Stimulated activated naive CD8-positive, alpha-beta T cell treated with anti-CD3 and anti-CD28 coated beads, Interleukin-15, amount 100 ng/mL, for 72 hours (primary cell): ENCODE data around the gene USP48.

ENCODE experiments used
- ATAC-seq: fragments of 150-1000 bp; cut with Tn5 transposase; 2 replicates; pipeline ENCODE4 v1.10.0; 2021; ENCODE audit warnings: mild to moderate bottlenecking, moderate library complexity
- DNase-seq, 2 donors: peaks; one replicate each; pipeline ENCODE4 v3.0.0; 2021 to 2022
- H3K27ac Mint-ChIP-seq, 2 donors: one replicate each; pipeline ENCODE4 v1.8.0; 2022; ENCODE audit warnings: mild to moderate bottlenecking in 2 of 2, mixed read lengths in 2 of 2, moderate library complexity in 2 of 2
- H3K27me3 Mint-ChIP-seq: one replicate; pipeline ENCODE4 v1.8.0; 2022; ENCODE audit warnings: mixed read lengths
- H3K4me1 Mint-ChIP-seq: one replicate; pipeline ENCODE4 v1.8.0; 2022; ENCODE audit warnings: mild to moderate bottlenecking, mixed read lengths
- H3K4me3 Mint-ChIP-seq, 2 donors: one replicate each; pipeline ENCODE4 v1.8.0; 2022; ENCODE audit warnings: mild to moderate bottlenecking in 2 of 2, mixed read lengths in 2 of 2, moderate library complexity in 1 of 2
- H3K9me3 Mint-ChIP-seq, 2 donors: one replicate each; pipeline ENCODE4 v1.8.0; 2022; ENCODE audit warnings: mixed read lengths in 2 of 2

USP48 gene

DNA sequence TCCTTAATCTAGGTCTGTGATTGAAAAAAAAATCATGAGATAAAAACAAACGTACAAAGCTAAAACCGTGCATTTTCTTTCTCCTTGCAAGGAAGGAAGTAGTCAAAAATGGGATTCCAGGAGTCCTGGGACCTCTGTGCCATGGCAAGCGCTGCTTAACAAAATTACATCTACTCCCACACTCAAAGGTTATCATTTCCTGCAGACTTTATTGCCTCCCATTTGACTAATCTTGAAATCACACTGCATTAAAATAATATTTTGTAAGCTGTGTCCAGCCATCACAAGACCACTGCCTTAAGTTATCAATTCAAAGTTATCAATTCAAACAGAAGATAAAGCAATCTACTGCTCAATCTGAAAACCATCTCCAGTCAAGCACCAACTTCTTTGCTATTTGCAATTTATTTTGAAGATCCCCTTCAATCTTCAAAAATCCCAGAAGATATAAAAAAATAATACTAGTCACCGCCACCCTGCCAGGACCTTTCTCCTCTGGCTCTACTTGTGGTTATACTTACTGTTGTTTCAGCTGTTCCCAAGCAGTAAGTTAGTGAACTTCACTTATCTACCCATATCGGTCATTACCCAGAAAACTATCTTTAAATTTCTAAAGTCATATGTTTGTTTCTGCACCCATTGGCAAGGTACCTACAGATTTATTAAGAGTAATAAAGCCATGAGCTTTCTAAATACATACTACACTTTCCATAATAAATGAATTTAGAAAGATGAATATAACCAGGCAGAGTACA is 75.7 kb downstream of the USP48 start:
- peak overlapping the region in 1 of 2 donors; percentile 31 for H3K27ac Mint-ChIP-seq
- ATAC-seq: no peak

DNA sequence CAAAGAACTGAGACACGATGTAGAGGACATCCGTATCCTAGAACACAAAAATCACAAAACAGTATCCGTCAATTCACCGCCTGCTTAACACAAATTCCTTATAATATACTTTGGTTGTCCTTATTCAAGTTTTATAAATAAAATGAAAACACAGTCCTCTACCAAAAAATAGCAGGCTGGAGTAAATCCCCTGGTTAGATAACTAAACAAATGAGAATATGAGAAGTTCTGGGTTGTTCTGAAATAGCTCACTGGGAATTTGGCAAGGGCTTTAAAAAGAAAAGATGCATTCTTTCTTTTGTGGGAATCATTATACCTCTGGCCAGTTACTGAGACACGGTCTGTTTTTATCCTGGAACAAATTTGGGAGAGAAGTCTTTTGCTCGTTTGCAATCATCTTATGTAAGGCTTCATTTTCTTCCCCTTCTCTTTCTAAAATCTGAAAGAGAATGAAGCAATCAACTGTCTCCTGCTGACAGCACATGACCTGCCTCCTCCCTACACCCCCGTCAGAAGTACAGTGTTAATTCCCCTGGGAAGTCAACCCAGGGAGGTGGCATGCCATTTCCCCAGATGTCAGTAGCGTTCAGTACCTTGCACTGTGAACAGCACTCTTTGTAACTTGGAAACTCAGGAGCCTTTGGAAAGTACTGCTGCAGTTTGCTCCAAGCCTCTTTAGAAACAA is 76.7 kb downstream of the USP48 start:
- Mint-ChIP-seq H3K27ac (no peak overlapping the region), H3K4me1 (peaks cover 11% of the 10 kb centered on the region)
- no peak for ATAC-seq

More for the DNA sequence above, 75.7 kb downstream of the USP48 start:
- peaks cover 11% of the 10 kb centered on the region for H3K4me1 Mint-ChIP-seq
- H3K4me3 Mint-ChIP-seq: no peak overlapping the region
- no peaks in the 10 kb centered on the region for H3K27me3 Mint-ChIP-seq
- H3K9me3 Mint-ChIP-seq: no peaks in the 10 kb centered on the region
- DNase-seq: no peak

DNA sequence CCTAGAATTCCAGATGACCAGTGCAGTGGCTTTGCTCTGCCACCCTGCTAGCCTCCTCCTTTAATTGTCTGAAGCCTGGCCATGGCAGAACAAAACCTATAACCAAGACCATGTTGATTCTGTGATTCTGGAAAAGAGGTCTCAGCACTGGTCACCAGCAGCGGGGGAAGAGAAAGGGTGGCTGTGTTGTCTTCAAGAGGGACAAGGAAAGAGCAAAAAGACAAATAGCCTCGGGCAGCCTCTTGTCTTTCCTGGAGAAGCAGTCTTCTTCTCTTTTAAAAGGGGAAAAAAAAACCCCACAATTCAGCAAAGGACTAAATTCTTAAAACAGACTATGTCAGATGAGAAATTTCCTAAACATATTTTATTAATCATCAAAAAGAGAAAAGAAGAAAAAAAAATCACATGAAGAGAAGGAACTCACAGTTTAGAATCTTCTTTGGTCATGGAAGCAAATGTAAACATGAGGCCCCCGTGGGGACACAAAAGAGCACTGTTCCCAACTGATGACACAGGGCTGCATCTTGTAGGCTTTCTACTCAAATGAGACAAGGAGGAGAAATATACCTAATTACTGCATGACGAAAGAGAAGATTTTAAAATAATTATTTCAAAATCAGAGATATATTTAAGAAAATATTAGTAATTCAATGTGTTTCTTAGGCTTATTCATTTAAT is 77.5 kb downstream of the USP48 start:
- DNase-seq: no peak
- no peaks in the 10 kb centered on the region for H3K27me3 Mint-ChIP-seq
- H3K9me3 Mint-ChIP-seq: no peaks in the 10 kb centered on the region
- H3K27ac Mint-ChIP-seq: no peak overlapping the region
- no peak overlapping the region for H3K4me3 Mint-ChIP-seq
- ATAC-seq: no peak
- H3K4me1 Mint-ChIP-seq: peaks cover 11% of the 10 kb centered on the region

More for the DNA sequence above, 76.7 kb downstream of the USP48 start:
- H3K9me3 Mint-ChIP-seq: no peaks in the 10 kb centered on the region
- DNase-seq: no peak
- no peak overlapping the region for H3K4me3 Mint-ChIP-seq
- no peaks in the 10 kb centered on the region for H3K27me3 Mint-ChIP-seq

DNA sequence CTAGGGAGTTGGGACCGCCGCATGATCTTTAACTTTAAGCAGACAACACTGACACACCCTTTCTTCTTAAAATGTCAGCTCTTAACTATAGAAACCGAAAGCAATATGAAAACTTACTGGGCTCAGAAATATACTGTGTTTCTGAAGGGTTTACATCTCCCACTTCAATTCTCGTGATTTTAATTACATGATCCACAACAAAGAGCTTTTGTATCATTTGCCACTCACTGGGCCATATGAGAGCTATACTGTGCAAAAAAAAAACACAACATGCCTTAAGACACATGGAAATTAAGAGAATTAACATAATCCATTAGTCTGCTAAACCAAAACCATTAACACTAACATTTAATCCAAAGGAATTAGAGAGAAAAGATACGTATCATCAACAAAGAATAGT is 78.8 kb downstream of the USP48 start:
- no peak overlapping the region for H3K27ac Mint-ChIP-seq

DNA sequence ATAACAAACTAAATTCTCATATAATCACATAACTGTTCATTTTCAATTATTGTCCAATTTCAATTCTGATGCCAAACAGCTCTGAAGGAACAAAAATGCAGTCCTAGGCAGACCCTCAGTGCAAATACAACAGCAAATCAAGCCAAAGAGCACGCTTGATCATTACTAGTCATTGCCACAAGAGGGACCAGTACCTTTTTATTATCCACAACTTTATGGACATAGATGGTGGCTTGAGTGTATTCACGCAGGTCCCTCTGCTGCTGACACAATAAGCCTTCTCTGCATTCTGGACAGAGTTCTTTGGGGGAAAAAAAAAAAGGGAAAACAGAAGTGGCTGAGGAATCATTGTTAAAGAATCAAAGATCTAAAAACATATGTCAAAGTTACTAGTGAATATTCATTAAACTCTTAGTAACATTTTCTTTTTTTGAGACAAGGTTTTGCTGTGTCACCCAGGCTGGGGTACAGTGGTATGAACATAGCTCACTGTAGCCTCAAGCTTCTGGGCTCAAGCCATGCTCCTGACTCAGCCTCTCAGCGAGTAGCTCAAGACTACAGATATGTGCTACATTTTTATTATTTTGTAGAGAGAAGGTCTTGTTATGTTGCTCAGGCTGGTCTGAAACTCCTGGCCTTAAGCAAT is 79.5 kb downstream of the USP48 start:
- DNase-seq (no peak), ATAC-seq (no peak)
- peak overlapping the region; percentile 31 to 59 for H3K27ac Mint-ChIP-seq
- H3K9me3 Mint-ChIP-seq: no peaks in the 10 kb centered on the region
- peaks cover 11% of the 10 kb centered on the region for H3K4me1 Mint-ChIP-seq
- H3K27me3 Mint-ChIP-seq: no peaks in the 10 kb centered on the region
- H3K4me3 Mint-ChIP-seq: no peak overlapping the region

More for the DNA sequence above, 78.8 kb downstream of the USP48 start:
- DNase-seq (no peak), ATAC-seq (no peak)
- Mint-ChIP-seq H3K4me1 (peaks cover 11% of the 10 kb centered on the region), H3K27me3 (no peaks in the 10 kb centered on the region), H3K9me3 (no peaks in the 10 kb centered on the region), H3K4me3 (no peak overlapping the region)

DNA sequence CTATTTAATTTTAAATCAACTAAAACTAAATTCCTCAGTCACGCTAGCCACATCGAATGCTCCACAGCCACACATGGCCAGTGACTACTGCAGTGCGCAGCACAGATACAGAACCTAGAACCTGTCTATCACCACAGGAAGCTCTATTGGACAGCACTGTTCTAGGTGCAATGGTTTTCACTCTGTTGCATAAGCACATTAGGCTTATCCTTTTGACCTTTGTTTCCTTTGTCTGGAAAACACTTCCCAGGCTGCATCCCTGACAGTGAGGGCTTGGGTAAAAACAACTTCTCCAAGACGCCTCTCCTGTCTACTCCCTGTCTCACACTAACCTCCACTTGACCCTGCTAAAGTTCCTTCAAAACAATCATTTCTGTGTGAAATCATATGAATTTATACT is 80.2 kb downstream of the USP48 start:
- Mint-ChIP-seq H3K4me1 (peaks cover 15% of the 10 kb centered on the region), H3K27ac (no peak overlapping the region), H3K4me3 (no peak overlapping the region), H3K9me3 (no peaks in the 10 kb centered on the region), H3K27me3 (no peaks in the 10 kb centered on the region)
- ATAC-seq (no peak), DNase-seq (no peak)

DNA sequence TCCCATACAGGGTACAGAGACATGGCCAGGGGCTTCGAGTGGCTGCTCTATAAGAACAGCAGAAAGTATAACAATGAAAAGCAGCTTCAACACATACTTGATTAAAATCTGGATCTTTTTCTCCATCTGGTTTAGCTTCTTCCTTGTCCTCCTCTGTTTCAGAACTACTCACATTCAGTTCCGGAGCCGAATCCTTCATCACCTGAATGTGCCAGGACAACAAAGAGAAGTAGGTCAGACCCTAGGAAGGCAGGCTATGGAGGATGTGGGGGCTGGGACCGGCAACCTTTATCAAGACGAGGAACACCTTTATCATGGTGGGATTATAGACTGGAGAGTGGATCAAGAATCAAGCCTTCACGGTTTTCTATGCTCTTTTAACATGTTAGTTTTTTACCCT is 81.5 kb downstream of the USP48 start:
- no peak overlapping the region for H3K27ac Mint-ChIP-seq
- DNase-seq (no peak), ATAC-seq (no peak)
- peaks cover 15% of the 10 kb centered on the region for H3K4me1 Mint-ChIP-seq
- H3K27me3 Mint-ChIP-seq: no peaks in the 10 kb centered on the region
- no peaks in the 10 kb centered on the region for H3K9me3 Mint-ChIP-seq
- H3K4me3 Mint-ChIP-seq: no peak overlapping the region

DNA sequence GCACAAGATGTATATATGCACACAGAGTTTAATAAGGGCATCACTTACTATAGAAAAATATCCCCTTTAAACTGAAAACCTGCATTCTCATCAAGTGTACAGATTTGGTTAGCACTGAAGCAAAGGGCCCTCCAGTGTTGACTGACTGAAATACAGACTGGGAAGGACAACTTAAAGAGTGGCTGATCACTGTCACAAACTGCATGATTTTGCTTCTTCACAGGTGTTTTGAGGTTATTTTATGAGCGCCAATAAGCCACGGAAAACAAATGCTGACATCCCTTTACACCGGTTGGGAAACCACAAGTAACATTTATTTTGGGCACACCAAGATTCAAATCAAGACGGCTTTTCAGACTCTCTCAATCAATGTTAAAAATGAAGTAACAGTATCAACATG is 82.9 kb downstream of the USP48 start:
- Mint-ChIP-seq H3K4me3 (no peak overlapping the region), H3K9me3 (no peaks in the 10 kb centered on the region), H3K4me1 (peaks cover 15% of the 10 kb centered on the region), H3K27ac (no peak overlapping the region), H3K27me3 (no peaks in the 10 kb centered on the region)
- ATAC-seq: no peak
- DNase-seq: no peak

DNA sequence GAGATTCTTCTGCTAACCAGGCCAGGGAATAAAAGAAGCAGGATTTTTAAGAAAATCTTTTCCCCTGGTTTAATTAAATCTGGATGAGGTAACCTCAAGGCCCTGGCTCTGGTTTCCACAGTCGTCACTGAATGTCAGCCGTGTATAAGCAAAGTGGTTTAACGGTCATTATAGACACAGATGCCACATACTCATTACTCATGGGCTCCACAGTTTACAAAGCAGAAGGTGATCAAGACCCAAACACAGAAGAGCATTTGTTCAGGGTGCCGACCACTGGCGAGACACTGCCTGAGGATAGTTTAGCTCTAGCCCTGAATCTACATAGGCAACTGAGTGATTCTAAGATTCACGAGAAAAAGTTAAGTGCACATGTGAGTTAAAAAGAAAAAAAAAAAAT is 86.0 kb downstream of the USP48 start:
- H3K9me3 Mint-ChIP-seq: no peaks in the 10 kb centered on the region
- DNase-seq (no peak), ATAC-seq (no peak)
- peaks cover 4% of the 10 kb centered on the region for H3K4me1 Mint-ChIP-seq
- H3K27ac Mint-ChIP-seq: no peak overlapping the region
- no peaks in the 10 kb centered on the region for H3K27me3 Mint-ChIP-seq
- no peak overlapping the region for H3K4me3 Mint-ChIP-seq

DNA sequence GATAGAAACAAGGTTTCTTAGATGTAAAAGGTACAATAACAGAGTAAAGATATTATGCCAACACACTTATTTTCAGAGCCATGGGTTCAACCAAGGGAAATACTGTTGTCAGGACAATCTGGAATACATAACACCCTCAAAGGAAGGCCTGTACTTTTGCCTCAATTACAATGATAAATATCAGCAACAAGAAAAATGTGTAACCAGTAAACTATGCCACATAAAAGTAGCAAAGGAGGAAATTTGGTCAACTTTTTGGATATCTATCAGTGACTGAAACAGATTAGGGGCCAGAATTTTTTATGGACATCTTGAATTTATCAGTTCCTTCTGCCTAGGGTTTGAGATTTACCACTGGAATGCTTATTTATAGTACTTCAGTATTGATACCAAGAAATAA is 89.2 kb downstream of the USP48 start:
- ATAC-seq: no peak
- Mint-ChIP-seq H3K9me3 (no peaks in the 10 kb centered on the region), H3K27me3 (no peaks in the 10 kb centered on the region), H3K27ac (no peak overlapping the region), H3K4me3 (no peak overlapping the region), H3K4me1 (peaks cover 4% of the 10 kb centered on the region)
- no peak for DNase-seq

DNA sequence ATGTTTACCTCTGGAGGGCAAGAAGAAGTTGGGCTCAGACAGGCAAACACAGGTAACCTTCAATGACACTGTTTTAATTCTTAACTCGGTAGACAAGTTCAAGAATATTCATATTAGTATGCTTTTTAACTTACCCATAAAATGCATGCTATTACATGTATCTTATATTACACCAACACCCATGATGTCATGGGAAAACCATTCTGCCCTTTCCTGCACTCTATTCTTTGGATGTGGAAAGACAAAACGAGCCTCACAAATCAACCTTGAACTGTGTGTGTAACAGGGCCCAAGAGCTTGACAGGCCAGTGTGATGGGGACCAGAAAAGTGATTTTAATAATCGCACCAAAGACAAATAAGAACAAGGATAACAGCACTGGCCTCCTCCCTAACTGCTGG is 91.2 kb downstream of the USP48 start:
- Mint-ChIP-seq H3K4me3 (no peak overlapping the region), H3K27ac (no peak overlapping the region), H3K27me3 (no peaks in the 10 kb centered on the region), H3K9me3 (no peaks in the 10 kb centered on the region), H3K4me1 (no peaks in the 10 kb centered on the region)
- ATAC-seq: no peak
- DNase-seq: no peak

DNA sequence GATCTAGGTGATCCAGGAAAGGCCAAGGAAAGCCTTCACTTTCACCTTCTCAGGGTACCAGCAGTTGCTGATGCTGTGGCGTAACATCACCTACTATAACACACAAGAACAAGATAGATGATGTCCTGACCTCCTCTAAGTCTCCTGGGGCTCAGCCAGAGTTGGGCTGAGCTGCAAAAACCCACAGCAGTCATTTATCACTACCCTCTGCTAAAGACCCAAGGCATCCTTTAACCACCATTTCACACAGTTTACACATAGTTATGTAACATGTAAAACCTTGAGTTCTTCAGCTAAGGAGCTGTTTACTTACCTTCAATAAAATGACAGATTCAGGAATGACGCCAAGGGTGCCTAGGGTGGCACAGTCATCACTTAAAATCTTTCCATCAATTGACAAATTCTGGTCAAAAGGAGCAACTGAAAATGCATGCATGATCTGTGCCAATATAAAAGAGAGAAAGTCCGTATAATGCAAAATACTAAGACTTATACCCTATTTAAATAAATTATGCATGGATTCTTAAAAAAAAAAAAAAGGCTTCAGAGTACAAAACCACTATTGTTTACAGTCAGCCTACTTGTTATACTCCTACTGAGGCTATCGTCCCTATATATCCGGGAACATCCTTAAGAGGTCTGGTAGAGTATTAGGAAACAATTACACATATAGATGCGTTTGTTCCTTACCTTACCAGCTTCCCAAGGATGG is 93.1 kb downstream of the USP48 start:
- Mint-ChIP-seq H3K27me3 (no peaks in the 10 kb centered on the region), H3K27ac (no peak overlapping the region), H3K9me3 (no peaks in the 10 kb centered on the region), H3K4me3 (no peak overlapping the region), H3K4me1 (no peaks in the 10 kb centered on the region)
- DNase-seq: no peak
- ATAC-seq: no peak

DNA sequence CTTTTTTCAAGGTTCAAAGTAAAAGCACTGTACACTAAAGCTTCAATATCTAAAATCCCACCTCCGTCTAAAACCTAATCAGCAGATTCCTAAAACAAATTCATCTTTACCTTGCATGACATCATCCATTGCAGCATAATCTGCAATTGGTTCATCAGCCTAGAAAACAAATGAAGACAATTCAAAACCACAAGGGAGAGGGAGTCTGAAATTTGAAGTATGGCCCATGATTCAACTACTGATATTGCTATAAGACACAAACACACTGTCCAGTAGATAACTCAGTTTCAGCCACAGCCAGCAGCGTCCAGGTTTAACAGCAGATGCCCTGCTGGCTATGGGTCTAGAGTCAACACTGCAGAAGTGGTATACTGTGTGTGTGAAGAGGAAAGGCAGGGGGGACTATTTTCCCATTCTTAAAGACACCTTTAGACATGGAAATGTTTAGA is 95.8 kb downstream of the USP48 start:
- ATAC-seq (no peak), DNase-seq (no peak)
- Mint-ChIP-seq H3K4me3 (no peak overlapping the region), H3K27ac (peak overlapping the region in 1 of 2 donors; percentile 77), H3K27me3 (no peaks in the 10 kb centered on the region), H3K9me3 (no peaks in the 10 kb centered on the region), H3K4me1 (no peaks in the 10 kb centered on the region)

DNA sequence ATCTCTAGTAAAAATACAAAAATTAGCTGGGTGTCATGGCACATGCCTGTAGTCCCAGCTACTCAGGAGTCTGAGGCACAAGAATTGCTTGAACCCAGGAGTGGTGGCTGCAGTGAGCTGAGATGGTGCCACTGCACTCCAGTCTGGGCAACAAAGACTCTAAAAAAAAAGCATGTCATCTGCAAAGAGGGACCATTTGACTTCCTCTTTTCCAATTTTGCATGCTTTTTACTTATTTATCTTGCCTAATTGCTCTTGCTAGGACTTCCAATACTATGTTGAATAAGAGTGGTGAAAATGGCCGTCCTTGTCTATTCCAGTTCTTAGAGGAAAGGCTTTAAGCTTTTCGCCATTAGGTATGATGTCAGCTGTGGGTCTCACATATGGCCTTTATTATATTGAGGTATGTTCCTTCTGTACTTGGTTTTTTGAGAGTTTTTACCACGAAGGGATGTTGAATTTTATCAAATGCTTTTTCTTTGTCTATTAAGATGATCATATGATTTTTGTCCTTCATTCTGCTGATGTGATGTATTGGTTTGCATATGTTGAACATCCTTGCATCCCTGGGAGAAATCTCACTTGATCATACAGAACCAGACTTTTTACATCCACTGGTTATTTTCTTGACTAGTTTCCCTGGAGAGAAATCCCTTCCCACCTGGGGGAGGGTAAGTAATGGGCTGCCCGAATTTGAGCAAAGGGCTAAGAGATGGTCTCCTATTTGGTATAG is 96.8 kb downstream of the USP48 start:
- Mint-ChIP-seq H3K4me1 (no peaks in the 10 kb centered on the region), H3K27ac (peak overlapping the region in 1 of 2 donors; percentile 19), H3K4me3 (no peak overlapping the region), H3K27me3 (no peaks in the 10 kb centered on the region), H3K9me3 (no peaks in the 10 kb centered on the region)
- ATAC-seq (no peak), DNase-seq (no peak)

DNA sequence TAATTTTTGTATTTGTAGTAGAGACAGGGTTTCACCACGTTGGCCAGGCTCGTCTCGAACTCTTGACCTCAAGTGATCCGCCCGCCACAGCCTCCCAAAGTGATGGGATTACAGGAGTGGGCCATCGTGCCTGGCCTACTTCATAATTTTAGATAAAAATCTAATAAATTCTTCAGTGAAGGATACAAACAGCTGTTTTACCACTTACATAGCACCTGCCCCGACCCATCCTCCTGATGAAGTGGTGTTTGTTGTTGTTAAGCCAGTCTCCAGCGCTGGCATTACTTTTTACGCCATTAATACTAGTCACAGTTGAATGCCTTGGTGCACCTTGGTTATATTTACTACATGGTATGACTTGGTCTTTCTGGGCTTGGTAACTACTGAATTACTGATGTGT is 101.5 kb downstream of the USP48 start:
- no peaks in the 10 kb centered on the region for H3K9me3 Mint-ChIP-seq
- H3K4me3 Mint-ChIP-seq: no peak overlapping the region
- no peaks in the 10 kb centered on the region for H3K4me1 Mint-ChIP-seq
- peak overlapping the region in 1 of 2 donors; percentile 93 for H3K27ac Mint-ChIP-seq
- no peaks in the 10 kb centered on the region for H3K27me3 Mint-ChIP-seq
- no peak for ATAC-seq
- no peak for DNase-seq
